HPDE6-E6E7 (cell line): ENCODE data around the gene CLCN4.

ENCODE experiments used
- DNase-seq: peaks from one replicate; pipeline ENCODE4 v3.0.0; 2011; ENCODE audit warnings: missing footprints; ENCODE audit errors: extremely low spot score

Gene CLCN4

GRCh38 chrX:10166731-10167151 is 10.0 kb downstream of the CLCN4 start:
- DNase-seq: no peak

GRCh38 chrX:10167573-10167972 is 10.8 kb downstream of the CLCN4 start:
- DNase-seq: no peak

DNA sequence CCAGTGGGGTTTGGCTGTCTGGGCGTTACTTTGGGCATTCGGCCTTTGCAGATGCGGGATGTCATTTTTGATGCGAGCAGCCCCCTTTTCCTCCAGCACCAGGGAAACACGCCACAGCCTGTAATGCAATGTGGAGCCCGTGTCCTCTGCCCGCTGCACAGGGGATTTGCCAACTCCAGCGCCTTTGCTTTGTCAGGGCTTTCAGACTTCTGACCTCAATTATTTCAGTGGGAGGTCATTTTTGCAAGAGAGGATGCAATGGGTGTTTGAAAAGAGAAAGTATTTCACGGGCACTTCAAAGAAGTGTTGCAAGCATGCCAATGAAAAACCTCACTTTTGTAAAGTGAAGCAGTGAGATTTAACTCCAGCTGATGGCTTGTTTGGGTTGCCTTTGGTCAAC is 11.5 kb downstream of the CLCN4 start:
- no peak for DNase-seq

DNA sequence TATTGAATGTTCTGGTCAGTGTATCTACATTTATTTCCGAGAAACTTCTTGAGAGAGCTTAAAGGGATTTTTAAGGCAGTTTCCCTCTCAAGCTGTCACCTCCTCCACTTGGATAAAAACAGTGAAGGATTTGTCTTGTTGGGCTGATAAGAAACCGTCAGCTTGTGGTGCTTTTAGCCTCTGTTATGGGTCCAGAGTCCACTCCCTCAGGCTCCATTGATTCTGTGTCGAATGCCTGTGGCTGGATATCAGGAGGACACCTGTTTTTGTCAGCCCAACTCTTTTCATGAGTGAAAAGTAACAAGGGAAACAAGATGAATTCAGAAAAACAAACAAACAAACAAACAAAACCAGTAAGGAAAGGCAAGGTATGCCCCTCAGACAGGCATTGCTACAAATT is 12.4 kb downstream of the CLCN4 start:
- no peak for DNase-seq

- DNase-seq: no peak
Measured at GRCh38 chrX:10171249-10171648, 14.5 kb downstream of the CLCN4 start.

DNA sequence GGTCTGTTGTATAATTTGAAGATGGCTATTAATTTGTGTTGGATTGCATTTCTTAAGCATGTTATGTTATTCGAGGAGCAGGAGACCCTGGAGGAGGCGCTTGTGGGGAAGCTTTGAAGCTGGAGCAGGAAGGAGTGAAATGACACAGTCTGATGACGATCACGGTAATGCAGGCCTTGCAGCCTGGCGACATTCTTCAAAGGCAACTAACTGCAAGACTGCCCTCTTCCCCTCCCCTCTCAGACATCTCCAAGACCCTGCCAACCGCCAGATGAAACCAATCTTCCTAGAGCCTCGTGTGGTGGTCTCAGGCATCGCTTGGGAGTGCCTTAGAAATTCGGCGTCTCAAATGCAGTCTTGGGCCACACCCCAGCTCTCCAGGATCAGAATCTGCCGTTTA is 16.1 kb downstream of the CLCN4 start:
- no peak for DNase-seq

DNA sequence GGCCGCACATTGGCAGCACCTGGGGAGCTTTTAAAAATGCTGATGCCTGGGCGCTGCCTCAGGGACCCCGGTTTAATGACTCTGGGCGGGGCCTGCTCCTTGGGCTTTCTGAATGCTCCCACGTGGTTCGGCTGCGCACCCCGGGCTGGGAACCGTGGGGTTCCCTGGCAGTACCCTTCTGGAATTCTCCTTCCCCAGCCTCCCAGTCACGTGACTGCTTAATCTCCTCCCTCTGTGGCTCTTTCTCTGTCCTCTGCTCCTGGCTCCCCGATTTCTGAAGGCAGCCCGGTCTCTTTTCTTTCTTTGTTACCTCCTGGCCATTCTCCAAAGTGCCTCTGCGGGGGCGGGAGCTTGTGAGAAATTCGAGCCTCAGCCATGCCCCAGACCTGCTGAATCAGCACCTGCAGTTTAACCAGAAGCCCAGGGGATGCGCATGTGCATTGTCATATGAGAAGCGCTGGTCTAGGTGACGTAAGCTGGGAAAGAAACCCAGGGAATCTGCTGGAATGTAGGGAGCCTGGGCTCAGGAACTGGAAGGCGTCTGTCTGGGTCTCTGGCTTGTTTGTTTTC is 16.6 kb downstream of the CLCN4 start:
- DNase-seq: peak; percentile 78

GRCh38 chrX:10174051-10174450 is 17.3 kb downstream of the CLCN4 start:
- no peak for DNase-seq

- DNase-seq: no peak
Measured at GRCh38 chrX:10174810-10175209, 18.0 kb downstream of the CLCN4 start.

DNA sequence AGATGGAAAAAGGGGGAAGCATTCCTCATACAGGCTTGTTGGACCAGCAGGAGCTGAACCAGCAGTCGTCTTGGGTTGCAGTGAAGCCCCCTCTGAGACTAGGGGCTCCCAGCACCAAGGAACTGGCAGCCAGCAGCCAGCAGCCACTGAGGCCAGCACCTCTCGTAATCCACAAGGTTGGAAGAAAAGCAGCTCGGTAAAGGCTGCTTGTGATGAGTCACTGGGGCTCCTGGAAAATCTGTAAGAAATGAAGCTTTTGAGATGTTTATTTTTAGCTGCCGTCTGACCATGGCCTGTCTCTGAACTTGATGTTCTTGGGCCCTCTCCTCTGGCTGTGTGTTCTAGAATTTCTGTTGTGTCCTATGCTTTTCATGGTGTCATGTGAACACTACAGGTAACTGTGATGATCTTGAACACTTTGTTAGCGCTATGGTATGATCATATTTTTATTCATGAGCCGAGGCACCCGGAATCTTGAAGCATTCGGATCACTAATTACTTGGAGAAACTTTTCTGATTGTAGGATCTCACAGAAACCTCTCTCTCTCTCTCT is 18.6 kb downstream of the CLCN4 start:
- DNase-seq: peak; percentile 12

GRCh38 chrX:10176121-10177003 is 19.6 kb downstream of the CLCN4 start:
- no peak for DNase-seq

DNA sequence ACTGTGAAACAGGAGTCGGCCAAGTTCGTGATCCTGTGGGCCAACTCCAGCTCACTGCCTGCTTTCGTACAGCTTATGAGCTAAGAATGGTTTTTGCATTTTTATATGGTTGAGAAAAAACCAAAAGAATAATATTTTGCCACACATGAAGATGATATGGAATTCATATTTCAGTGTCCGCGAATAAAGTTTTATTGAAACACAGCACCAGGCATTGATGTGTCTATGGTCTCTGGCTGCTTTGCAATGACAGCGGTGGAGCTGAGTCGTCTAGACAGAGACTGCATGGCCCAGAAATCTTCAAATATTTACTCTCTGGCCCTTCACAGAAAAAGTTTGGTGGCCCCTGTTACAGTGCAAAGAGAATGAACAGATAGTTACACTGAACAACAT is 20.2 kb downstream of the CLCN4 start:
- DNase-seq: no peak

- DNase-seq: no peak
Measured at GRCh38 chrX:10177601-10178000, 20.8 kb downstream of the CLCN4 start.

DNA sequence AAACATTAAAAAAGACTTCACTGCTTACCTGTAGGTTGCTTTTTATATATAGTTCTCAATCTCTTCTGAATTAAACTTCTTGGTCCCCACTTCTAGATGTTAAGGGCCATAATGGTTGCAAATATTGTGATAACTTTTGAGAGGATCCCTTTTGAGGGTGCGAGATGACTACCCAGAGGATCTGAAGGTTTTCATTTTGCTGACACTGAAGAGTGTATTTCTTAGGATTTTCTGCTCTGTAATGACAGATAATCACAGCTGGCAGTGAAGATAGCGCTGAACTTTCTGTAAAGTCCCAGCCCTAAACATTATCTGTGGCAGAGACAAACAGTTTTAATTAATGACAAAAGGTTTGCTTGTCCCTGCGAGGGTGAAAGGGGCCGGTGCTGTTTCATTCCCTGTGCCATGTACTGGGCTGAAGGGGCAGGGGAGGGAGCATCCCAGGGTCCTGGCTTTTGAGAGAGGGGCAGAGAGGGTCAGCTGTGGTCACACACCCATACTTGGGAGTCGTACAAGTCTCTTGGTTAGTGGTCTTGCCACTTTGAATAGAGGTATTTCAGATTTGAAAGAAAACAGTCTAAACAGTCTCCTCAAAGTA is 22.2 kb downstream of the CLCN4 start:
- DNase-seq: no peak

GRCh38 chrX:10183760-10184159 is 27.0 kb downstream of the CLCN4 start:
- no peak for DNase-seq

GRCh38 chrX:10184411-10184810 is 27.6 kb downstream of the CLCN4 start:
- no peak for DNase-seq

DNA sequence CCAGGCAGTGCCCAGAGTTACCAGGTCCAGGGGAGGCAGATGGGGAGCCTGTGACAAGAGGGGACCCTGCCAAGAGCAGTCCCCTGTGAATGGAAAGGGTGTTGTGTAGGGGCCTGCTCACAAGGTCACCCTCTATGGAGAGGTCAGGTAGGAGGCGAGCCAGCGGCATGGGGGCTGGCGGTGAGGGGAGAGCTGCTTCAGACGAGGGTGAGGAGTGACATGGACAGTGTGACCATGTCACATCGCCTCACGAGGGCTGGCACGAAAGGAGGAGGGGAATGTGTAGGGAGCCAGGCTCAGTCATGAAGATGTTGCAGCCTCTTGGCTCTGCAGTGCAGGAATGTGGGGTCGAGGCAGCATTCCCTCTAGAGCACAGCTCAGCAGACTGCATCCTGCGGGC is 29.6 kb downstream of the CLCN4 start:
- DNase-seq: no peak

DNA sequence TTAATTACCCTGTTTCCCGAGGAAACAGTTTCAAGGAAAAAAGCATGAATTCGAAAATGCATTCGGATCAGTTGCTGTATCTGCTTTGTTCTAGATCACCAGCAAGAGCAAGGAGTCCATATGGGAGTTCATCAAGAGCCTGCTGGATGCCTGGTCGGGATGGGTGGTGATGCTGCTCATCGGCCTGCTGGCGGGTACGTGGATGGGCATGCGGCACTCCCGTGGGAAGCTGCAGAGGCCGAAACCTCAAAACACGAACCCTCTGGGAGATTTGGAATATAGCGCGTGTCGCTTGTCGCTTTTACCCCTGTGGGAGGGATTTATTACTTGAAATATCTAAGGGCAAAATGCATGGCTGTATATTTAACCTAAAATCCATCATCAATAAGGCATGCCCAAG is 30.6 kb downstream of the CLCN4 start:
- no peak for DNase-seq

GRCh38 chrX:10189317-10190268 is 32.8 kb downstream of the CLCN4 start:
- DNase-seq: peak; percentile 73

- peak; percentile 22 for DNase-seq
Measured at GRCh38 chrX:10190367-10190766, 33.6 kb downstream of the CLCN4 start.

- no peak for DNase-seq
Measured at GRCh38 chrX:10193587-10193986, 36.8 kb downstream of the CLCN4 start.

GRCh38 chrX:10195425-10195824 is 38.6 kb downstream of the CLCN4 start:
- DNase-seq: no peak
